HepG2 (cell line): Measurements from ENCODE around the gene ARIH2. TPM values are rescaled to one million over a fixed set of nuclear protein-coding genes. Genes with fewer than 3 reads are reported as not detected.

ENCODE experiments used
- AHR ChIP-seq: IDR thresholded peaks from 2 replicates; pipeline ENCODE4 v1.6.1; 2018; ENCODE audit warnings: missing genetic modification reagents, missing compliant biosample characterization
- BHLHE40 ChIP-seq: IDR thresholded peaks from 2 replicates; pipeline ENCODE4 v1.6.1; 2011; ENCODE audit warnings: low read length, improper control_type of control experiment
- CEBPB ChIP-seq: IDR thresholded peaks from 2 replicates; pipeline ENCODE4 v1.6.1; 2011; ENCODE audit warnings: low read depth, low read length, improper control_type of control experiment, borderline replicate concordance
- HOXD1 ChIP-seq: sonication (generic); formaldehyde crosslinking; IDR thresholded peaks from 2 replicates; pipeline ENCODE4 v1.5.0; 2020; ENCODE audit warnings: missing genetic modification reagents
- MAFF ChIP-seq: IDR thresholded peaks from 2 replicates; pipeline ENCODE4 v1.6.1; 2011; ENCODE audit warnings: low read depth, low read length, improper control_type of control experiment
- MEIS1 ChIP-seq: sonication (generic); formaldehyde crosslinking; IDR thresholded peaks from 2 replicates; pipeline ENCODE4 v1.9.0; 2021; ENCODE audit warnings: mild to moderate bottlenecking, missing genetic modification reagents, moderate library complexity, borderline replicate concordance
- PHF20 ChIP-seq: sonication (generic); formaldehyde crosslinking; IDR thresholded peaks from 2 replicates; pipeline ENCODE4 v1.5.0; 2020; ENCODE audit warnings: mild to moderate bottlenecking, missing genetic modification reagents
- RAD51 ChIP-seq: fragments of 450-650 bp; IDR thresholded peaks from 2 replicates; pipeline ENCODE4 v1.6.1; 2016; ENCODE audit warnings: borderline replicate concordance
- RFXAP ChIP-seq: sonication (generic); formaldehyde crosslinking; IDR thresholded peaks from 2 replicates; pipeline ENCODE4 v1.4.0; 2020; ENCODE audit warnings: missing genetic modification reagents, borderline replicate concordance
- SATB2 ChIP-seq: sonication (generic); formaldehyde crosslinking; IDR thresholded peaks from 2 replicates; pipeline ENCODE4 v1.5.0; 2020; ENCODE audit warnings: missing genetic modification reagents
- THAP11 ChIP-seq: IDR thresholded peaks from 2 replicates; pipeline ENCODE4 v1.6.1; 2016; ENCODE audit warnings: missing biosample characterization, missing genetic modification reagents
- TMF1 ChIP-seq: sonication (generic); formaldehyde crosslinking; IDR thresholded peaks from 2 replicates; pipeline ENCODE4 v1.8.1; 2022; ENCODE audit warnings: low read depth, missing genetic modification reagents
- TOPORS ChIP-seq: sonication (generic); formaldehyde crosslinking; IDR thresholded peaks from 2 replicates; pipeline ENCODE4 v1.8.0; 2023; ENCODE audit warnings: mild to moderate bottlenecking, missing genetic modification reagents
- TP53 ChIP-seq: sonication (generic); formaldehyde crosslinking; conservative IDR thresholded peaks from 2 replicates; pipeline ENCODE4 v1.4.0; 2020; ENCODE audit warnings: missing genetic modification reagents
- ZFP41 ChIP-seq: sonication (generic); formaldehyde crosslinking; IDR thresholded peaks from 2 replicates; pipeline ENCODE4 v1.4.0; 2020; ENCODE audit warnings: mild to moderate bottlenecking, missing genetic modification reagents, borderline replicate concordance
- ZKSCAN1 ChIP-seq: fragments of 150-350 bp; IDR thresholded peaks from 2 replicates; pipeline ENCODE4 v1.6.1; 2014; ENCODE audit warnings: low read length
- ZNF207 ChIP-seq: fragments of 450-650 bp; IDR thresholded peaks from 2 replicates; pipeline ENCODE4 v1.6.1; 2016; ENCODE audit warnings: antibody characterized with exemption, borderline replicate concordance
- ZNF263 ChIP-seq: sonication (generic); formaldehyde crosslinking; IDR thresholded peaks from 2 replicates; pipeline ENCODE4 v1.4.0; 2020; ENCODE audit warnings: missing genetic modification reagents
- ZNF331 ChIP-seq: sonication (generic); formaldehyde crosslinking; IDR thresholded peaks from 2 replicates; pipeline ENCODE4 v1.4.0; 2020; ENCODE audit warnings: missing genetic modification reagents
- ZNF333 ChIP-seq: sonication (generic); formaldehyde crosslinking; IDR thresholded peaks from 2 replicates; pipeline ENCODE4 v1.4.0; 2020; ENCODE audit warnings: mild to moderate bottlenecking, missing genetic modification reagents, borderline replicate concordance
- ZNF501 ChIP-seq: sonication (generic); formaldehyde crosslinking; IDR thresholded peaks from 2 replicates; pipeline ENCODE4 v1.5.1; 2020; ENCODE audit warnings: mild to moderate bottlenecking, moderate library complexity, missing genetic modification reagents
- ZNF564 ChIP-seq: sonication (generic); formaldehyde crosslinking; IDR thresholded peaks from 2 replicates; pipeline ENCODE4 v1.8.1; 2023; ENCODE audit warnings: mild to moderate bottlenecking, missing genetic modification reagents
- ZNF614 ChIP-seq: IDR thresholded peaks from 2 replicates; pipeline ENCODE4 v1.6.1; 2018; ENCODE audit warnings: missing biosample characterization, missing genetic modification reagents, inconsistent platforms, borderline replicate concordance
- polyA plus RNA-seq, 8 experiments: library from polyadenylated mRNA; depleted of rRNA in 3 of 8; stranded (reverse) in 7 of 8; unstranded in 1 of 8; fragments of >200 nt; fragmentation: Illumina TruSeq in 4 of 8; extraction: Trizol in 4 of 8; gene quantifications; 2 replicates each; pipeline versions ENCODE4 v1.2.1 to v1.2.3, GENCODE V29; 2011 to 2016; ENCODE audit warnings: low read depth in 4 of 8, missing spikeins in 1 of 8, mixed read lengths in 1 of 8; ENCODE audit not compliant: insufficient read depth in 1 of 8
- total RNA-seq, 5 experiments: library from RNA; depleted of rRNA; stranded (reverse); fragments of >200 nt; fragmentation: Illumina TruSeq; extraction: Trizol; gene quantifications; 2 replicates each; pipeline ENCODE4 v1.2.3, GENCODE V29; 2016; ENCODE audit warnings: low read depth in 1 of 5
- TF ChIP-seq, protein P1 (sequence below): sonication (generic); formaldehyde crosslinking; IDR thresholded peaks from 2 replicates; pipeline ENCODE4 v1.4.0; 2020; ENCODE audit warnings: missing genetic modification reagents, mild to moderate bottlenecking, borderline replicate concordance
- TF ChIP-seq, protein P2 (sequence below): sonication (generic); formaldehyde crosslinking; IDR thresholded peaks from 2 replicates; pipeline ENCODE4 v1.4.0; 2020; ENCODE audit warnings: missing genetic modification reagents
- TF ChIP-seq, protein P3 (sequence below): sonication (generic); formaldehyde crosslinking; IDR thresholded peaks from 2 replicates; pipeline ENCODE4 v1.5.1; 2020; ENCODE audit warnings: missing genetic modification reagents, mild to moderate bottlenecking, borderline replicate concordance

ARIH2 gene
- total and polyA plus RNA-seq, 2 of the 13 experiments (the other 11 are each of a cell fraction or from before 2014, with no cell fraction given), result 64.8 to 83.3 TPM

DNA sequence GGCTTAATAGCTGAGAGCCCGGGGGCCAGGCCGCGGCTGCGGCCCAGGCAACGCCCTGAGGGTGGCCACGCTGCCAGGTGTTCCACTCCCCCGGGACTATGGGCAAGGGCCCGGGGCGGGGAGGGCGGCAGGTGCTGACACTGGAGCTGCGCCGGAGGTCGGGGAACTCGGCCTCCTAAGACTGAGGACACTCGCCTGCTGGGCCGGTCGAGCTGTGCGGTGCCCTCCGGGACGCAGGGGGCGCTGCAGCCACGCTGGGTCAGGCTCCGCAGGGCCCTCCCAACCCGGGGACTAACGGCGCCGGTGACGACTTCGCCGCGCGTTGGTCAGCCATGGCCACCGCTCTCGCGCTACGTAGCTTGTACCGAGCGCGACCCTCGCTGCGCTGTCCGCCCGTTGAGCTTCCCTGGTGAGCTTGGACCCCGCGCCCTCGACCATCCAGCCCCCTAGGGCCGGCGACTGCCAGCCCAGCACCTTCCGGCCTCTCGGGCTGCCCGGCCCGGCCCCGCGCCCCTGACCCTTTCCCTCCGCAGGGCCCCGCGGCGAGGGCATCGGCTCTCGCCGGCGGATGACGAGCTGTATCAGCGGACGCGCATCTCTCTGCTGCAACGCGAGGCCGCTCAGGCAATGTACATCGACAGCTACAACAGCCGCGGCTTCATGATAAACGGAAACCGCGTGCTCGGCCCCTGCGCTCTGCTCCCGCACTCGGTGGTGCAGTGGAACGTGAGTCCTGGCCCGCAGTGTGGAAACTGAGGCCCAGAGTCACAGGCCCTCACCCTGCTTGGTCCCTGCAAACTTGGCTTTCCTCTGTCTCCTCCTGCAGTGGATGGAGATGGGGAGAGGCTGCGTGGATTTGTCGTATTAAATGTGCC lies 103.4 kb downstream of the ARIH2 start, which contains the start of gene NDUFAF3 (continued):
- TF ChIP-seq, protein P1, sequence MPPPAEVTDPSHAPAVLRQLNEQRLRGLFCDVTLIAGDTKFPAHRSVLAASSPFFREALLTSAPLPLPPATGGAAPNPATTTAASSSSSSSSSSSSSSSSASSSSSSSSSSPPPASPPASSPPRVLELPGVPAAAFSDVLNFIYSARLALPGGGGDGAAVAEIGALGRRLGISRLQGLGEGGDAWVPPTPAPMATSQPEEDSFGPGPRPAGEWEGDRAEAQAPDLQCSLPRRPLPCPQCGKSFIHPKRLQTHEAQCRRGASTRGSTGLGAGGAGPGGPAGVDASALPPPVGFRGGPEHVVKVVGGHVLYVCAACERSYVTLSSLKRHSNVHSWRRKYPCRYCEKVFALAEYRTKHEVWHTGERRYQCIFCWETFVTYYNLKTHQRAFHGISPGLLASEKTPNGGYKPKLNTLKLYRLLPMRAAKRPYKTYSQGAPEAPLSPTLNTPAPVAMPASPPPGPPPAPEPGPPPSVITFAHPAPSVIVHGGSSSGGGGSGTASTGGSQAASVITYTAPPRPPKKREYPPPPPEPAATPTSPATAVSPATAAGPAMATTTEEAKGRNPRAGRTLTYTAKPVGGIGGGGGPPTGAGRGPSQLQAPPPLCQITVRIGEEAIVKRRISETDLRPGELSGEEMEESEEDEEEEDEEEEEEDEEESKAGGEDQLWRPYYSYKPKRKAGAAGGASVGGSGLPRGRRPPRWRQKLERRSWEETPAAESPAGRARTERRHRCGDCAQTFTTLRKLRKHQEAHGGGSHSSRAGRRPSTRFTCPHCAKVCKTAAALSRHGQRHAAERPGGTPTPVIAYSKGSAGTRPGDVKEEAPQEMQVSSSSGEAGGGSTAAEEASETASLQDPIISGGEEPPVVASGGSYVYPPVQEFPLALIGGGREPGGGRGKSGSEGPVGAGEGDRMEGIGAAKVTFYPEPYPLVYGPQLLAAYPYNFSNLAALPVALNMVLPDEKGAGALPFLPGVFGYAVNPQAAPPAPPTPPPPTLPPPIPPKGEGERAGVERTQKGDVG (CRISPR knock-in tag), result no peak
- no peak for TF ChIP-seq MAFF
- TF ChIP-seq, protein P2, sequence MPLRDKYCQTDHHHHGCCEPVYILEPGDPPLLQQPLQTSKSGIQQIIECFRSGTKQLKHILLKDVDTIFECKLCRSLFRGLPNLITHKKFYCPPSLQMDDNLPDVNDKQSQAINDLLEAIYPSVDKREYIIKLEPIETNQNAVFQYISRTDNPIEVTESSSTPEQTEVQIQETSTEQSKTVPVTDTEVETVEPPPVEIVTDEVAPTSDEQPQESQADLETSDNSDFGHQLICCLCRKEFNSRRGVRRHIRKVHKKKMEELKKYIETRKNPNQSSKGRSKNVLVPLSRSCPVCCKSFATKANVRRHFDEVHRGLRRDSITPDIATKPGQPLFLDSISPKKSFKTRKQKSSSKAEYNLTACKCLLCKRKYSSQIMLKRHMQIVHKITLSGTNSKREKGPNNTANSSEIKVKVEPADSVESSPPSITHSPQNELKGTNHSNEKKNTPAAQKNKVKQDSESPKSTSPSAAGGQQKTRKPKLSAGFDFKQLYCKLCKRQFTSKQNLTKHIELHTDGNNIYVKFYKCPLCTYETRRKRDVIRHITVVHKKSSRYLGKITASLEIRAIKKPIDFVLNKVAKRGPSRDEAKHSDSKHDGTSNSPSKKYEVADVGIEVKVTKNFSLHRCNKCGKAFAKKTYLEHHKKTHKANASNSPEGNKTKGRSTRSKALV (CRISPR knock-in tag), result no peak; the same call in 1 of the 2 replicates
- TF ChIP-seq SATB2 (CRISPR knock-in tag), result no peak
- no peak for TF ChIP-seq MEIS1
- TF ChIP-seq PHF20 (CRISPR knock-in tag), result peak; percentile 79
- TF ChIP-seq ZKSCAN1, result no peak
- no peak for TF ChIP-seq TOPORS (CRISPR knock-in tag)
- peak; percentile 87 for TF ChIP-seq ZNF501 (CRISPR knock-in tag)
- no peak for TF ChIP-seq ZNF207
- TF ChIP-seq BHLHE40, result peak; percentile 39; the same call in 1 of the 2 replicates
- no peak; the same call in none of the 2 replicates for TF ChIP-seq TP53 (CRISPR knock-in tag)
- TF ChIP-seq ZNF331 (CRISPR knock-in tag), result peak; percentile 77
- no peak for TF ChIP-seq CEBPB
- peak; percentile 56; the same call in 1 of the 2 replicates for TF ChIP-seq ZNF614 (CRISPR knock-in tag)
- TF ChIP-seq RAD51, result no peak
- TF ChIP-seq AHR (CRISPR knock-in tag), result 0 out of 2 replicates have a peak, but pooled peaks have one; percentile 30
- no peak for TF ChIP-seq ZNF263 (CRISPR knock-in tag)
- TF ChIP-seq, protein P3, sequence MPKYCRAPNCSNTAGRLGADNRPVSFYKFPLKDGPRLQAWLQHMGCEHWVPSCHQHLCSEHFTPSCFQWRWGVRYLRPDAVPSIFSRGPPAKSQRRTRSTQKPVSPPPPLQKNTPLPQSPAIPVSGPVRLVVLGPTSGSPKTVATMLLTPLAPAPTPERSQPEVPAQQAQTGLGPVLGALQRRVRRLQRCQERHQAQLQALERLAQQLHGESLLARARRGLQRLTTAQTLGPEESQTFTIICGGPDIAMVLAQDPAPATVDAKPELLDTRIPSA (CRISPR knock-in tag), result no peak
- TF ChIP-seq ZNF333 (CRISPR knock-in tag), result peak; percentile 89; the same call in 1 of the 2 replicates
- peak; percentile 55; the same call in 1 of the 2 replicates for TF ChIP-seq ZNF564 (CRISPR knock-in tag)
- TF ChIP-seq ZFP41 (CRISPR knock-in tag), result peak; percentile 79; the same call in 1 of the 2 replicates
- peak; percentile 87 for TF ChIP-seq THAP11
- peak; percentile 76; the same call in 1 of the 2 replicates for TF ChIP-seq RFXAP (CRISPR knock-in tag)
- TF ChIP-seq HOXD1 (CRISPR knock-in tag), result peak; percentile 89
- TF ChIP-seq TMF1 (CRISPR knock-in tag), result no peak
